ENCODE data around the gene DLGAP1.
"Not testable (repeated sequence)": the region's sequence is repeated elsewhere in the genome, so short reads cannot be mapped to it uniquely, and the experiment has no call there.

The DLGAP1 gene

DNA sequence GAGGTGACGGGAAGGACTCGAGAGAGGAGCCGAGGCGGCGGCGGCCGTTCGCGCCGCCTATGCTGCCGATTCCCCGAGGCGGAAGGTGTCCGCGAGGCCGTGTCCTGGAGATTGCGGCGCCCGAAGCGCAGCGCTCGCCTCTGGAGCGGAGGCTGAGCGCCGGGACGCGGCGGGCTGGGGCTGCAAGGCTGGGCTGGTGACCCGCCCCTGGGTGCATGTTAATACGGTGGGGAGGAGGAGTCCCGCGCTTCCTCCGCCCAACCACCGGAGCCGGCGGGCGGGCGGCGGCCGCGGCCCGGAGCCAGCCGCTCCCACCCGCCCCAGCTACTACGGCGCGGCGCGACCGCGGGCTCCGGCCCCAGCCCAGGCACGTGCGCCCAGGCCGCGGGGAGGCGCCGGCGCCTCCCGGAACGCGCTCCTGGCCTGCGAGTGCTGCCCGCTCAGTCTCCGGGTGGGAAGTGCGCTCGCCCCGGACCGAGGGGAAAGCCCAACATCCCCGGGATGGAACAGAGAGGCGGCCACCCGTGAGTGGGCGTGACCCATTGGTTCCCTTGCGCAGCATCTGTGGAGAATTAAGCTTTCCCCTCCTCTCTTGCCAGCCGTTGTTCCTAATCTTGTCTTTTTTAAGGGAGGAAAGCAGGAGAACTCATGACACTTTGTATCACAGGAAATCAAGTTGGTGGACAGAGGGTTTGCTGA, at the start of gene DLGAP1:
Gene DLGAP1 (minus strand): TSS at position 195 of the 699 bp plus-strand sequence.
- DNase-seq: peak; percentile 91

- DNase-seq: not testable (repeated sequence)
Measured at GRCh38 chr18:4494703-4495284, 39.7 kb upstream of the DLGAP1 start.

- DNase-seq: no peak
Measured at GRCh38 chr18:4468511-4468910, 13.4 kb upstream of the DLGAP1 start.

DNA sequence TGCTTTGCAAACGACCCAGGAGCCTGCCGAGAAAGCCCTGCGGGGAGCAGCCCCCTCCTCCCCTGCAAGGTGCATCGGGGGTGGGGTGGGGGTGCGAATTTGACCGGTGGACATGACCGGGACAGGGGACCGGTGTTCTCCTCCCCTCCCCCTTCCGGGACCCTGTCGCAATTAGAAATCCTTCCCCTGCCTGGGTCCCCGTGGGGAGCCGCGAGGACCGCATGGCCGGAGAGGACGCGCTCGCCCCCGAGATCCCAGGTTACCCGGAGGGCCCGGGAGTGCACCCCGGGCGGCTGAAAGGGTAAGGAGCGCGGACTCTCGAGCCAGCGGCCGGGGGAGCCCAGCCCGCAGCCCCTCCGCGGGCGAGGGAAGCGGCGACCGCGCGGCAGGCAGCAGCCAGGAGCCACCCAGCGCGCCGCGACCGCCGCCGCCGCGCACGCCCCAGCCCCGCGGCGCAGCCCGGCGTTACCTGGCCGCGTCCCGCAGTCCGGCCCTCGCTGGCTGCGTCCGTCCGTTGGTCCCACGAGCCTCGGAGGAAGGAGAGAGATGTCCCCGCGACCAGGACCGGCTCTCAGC, 482 bp downstream of the DLGAP1 start:
- no peak for DNase-seq

- peak; percentile 73 for DNase-seq
Measured at GRCh38 chr18:4453874-4454536, 1.1 kb downstream of the DLGAP1 start.

DNA sequence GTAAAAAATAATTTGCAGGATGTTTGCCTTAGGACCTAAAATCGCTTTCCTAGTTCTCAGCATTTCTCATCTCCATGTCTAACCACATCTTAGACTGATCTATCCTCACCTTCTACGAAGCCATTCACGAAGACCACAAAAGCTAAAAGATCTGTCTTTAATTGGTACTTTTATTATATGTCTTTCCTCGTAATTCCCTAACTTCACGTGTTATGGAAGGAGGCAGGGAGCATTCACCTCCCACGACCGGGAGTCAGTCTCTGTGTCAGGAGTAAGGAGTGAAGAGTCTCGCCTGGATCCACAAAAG, 1.6 kb downstream of the DLGAP1 start:
- no peak for DNase-seq

- DNase-seq: no peak
Measured at GRCh38 chr18:4450065-4450658, 4.9 kb downstream of the DLGAP1 start.

DNA sequence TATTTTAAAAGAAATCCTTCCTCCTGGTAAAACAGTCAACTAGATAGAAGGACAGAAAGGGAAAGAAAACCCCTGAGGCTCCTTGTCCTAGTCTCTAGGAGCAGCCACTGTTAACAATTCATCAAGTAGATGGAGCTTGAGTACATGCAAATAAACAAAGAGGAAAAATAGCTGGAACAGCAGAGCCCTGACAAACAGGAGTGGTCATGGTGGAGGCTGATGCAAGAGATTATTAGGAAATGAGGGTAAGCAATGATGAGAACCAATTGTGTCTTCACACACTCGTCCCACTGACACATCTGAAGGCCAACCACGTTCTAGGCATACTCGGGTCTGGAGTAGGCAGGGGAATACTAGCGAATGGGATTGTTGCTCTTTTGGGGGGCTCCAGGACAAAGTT, 9.2 kb downstream of the DLGAP1 start:
- DNase-seq: no peak

- DNase-seq: no peak
Measured at GRCh38 chr18:4444306-4444705, 10.8 kb downstream of the DLGAP1 start.

DNA sequence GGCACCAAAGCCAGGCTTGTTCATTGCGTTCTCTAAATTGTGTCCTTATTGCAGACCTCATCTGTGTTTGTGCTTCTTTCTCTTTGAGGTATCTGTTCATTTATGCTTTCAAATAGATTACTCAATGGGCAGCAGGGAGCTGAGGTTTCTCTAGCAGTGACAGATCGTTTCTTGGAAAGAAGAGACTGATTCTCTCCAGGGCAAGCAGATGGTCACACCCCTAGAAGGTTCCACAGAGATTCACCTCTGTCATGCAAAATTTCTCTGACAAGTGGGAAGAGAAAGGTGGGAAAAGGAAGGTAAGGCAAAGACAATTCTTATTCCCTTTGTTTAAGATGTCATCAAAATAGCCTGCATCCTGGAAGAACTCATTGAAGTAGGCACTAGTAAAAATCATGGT, 14.0 kb downstream of the DLGAP1 start:
- DNase-seq: no peak

- DNase-seq: no peak
Measured at GRCh38 chr18:4438938-4439337, 16.2 kb downstream of the DLGAP1 start.

DNA sequence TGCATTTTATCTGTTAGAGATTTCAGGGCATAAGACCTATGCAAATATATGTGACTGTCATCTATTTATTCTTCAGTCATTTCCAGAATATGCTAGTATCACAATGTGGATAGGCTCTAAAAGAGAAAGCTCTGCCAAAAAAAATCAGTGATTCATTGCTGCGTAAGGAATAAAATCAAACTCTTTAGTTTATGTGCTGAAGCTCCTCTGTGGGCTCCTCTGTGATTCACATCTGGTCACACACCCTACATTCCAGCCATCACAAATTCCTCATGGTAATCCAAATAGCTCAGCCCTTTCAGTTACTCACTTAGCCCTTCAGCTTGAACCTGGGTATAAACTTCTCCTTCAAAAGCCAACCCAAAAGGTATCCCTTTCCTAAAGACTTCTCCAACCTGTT, 21.4 kb downstream of the DLGAP1 start:
- no peak for DNase-seq

- DNase-seq: no peak
Measured at GRCh38 chr18:4430836-4431235, 24.3 kb downstream of the DLGAP1 start.

GRCh38 chr18:4417714-4418113, 37.4 kb downstream of the DLGAP1 start:
- DNase-seq: no peak

DNA sequence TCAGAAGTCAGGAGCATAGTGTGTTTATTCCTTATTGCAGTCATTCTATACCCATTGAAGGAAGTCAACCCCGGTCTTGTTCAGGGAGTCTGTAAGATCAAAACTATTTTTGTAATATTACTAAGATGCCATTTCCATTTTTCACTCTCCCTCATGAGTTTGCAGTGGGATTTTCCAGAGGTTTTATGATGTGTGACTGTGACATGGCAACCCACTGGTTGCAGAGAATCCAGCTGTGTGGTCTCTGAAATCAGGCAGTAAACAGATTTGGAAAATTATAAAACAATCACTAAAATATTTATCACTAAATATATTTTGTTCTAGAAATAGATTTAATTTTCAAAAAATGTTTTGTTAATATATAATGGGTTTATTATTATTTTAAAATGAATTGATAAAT, 38.1 kb downstream of the DLGAP1 start:
- no peak for DNase-seq

- no peak for DNase-seq
Measured at GRCh38 chr18:4412286-4412685, 42.8 kb downstream of the DLGAP1 start.

- DNase-seq: no peak
Measured at GRCh38 chr18:4406856-4407255, 48.3 kb downstream of the DLGAP1 start.

GRCh38 chr18:4405965-4406364, 49.1 kb downstream of the DLGAP1 start:
- DNase-seq: no peak

DNA sequence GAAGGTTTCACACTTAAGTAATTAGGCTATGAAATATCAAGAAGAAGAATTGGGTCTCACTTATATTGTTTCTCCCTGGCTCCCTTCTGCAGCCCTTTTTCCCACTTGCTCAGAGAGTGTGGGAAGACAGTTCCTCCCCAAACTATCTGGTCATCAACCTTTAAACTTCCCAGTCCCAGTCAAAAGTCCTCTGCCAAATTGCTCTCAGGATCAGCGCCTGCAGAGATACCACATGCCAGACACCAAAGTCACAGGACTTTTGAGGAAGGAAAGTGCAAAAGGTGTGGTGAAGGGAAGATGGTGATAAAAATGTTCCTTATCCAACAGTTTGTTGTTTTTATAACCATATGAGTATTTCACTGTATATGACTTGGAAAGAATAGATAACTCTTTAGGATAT, 51.3 kb downstream of the DLGAP1 start:
- no peak for DNase-seq

GRCh38 chr18:4400911-4401310, 54.2 kb downstream of the DLGAP1 start:
- no peak for DNase-seq

DNA sequence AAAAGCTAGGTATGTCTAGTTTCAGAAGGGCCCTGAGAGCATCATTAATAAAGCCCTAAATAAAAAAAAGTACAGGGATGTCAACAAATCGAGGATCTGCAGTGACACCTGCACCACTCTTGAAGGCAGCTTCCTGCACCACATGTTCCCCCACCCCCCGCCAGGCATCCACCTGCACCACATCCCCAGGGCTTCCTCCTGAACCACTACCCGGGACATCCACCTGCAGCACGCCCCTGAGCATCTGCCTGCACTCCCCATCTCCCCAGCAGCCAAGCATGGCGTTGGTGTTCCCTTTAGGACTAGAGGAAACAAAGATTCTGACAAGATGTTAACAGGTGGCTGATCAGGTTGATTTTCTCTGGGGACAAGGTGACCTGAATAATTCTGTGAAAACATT, 55.2 kb downstream of the DLGAP1 start:
- peak; percentile 47 for DNase-seq

- DNase-seq: no peak
Measured at GRCh38 chr18:4394700-4395099, 60.4 kb downstream of the DLGAP1 start.

- no peak for DNase-seq
Measured at GRCh38 chr18:4391859-4392258, 63.2 kb downstream of the DLGAP1 start.

- DNase-seq: no peak
Measured at GRCh38 chr18:4385876-4386275, 69.2 kb downstream of the DLGAP1 start.

All from islet precursor cell (in vitro differentiated cells).